22Rv1 (cell line): Measurements from ENCODE around the gene CDKN3.

ENCODE experiments used
- H3K27ac ChIP-seq: fragments of 450-650 bp; 2 replicates; pipeline ENCODE4 v1.5.1; 2017
- CTCF ChIP-seq: fragments of 450-650 bp; IDR thresholded peaks from 2 replicates; pipeline ENCODE4 v1.5.1; 2017; ENCODE audit warnings: mild to moderate bottlenecking
- ZFX ChIP-seq: fragments of 450-650 bp; IDR thresholded peaks from 2 replicates; pipeline ENCODE4 v1.6.1; 2017; ENCODE audit warnings: antibody characterized with exemption, borderline replicate concordance

Gene CDKN3

GRCh38 chr14:54353694-54354093 is 43.1 kb upstream of the CDKN3 start:
- no peak overlapping the region for H3K27ac ChIP-seq
- TF ChIP-seq CTCF, result no peak
- TF ChIP-seq ZFX, result no peak

GRCh38 chr14:54354096-54354495 is 42.7 kb upstream of the CDKN3 start:
- TF ChIP-seq CTCF, result no peak
- no peak for TF ChIP-seq ZFX
- no peak overlapping the region for H3K27ac ChIP-seq

GRCh38 chr14:54354968-54355641 is 41.7 kb upstream of the CDKN3 start:
- TF ChIP-seq CTCF (no peak), ZFX (no peak)
- H3K27ac ChIP-seq, result no peak overlapping the region

GRCh38 chr14:54355698-54356097 is 41.1 kb upstream of the CDKN3 start:
- TF ChIP-seq CTCF (no peak), ZFX (no peak)
- H3K27ac ChIP-seq, result no peak overlapping the region

- no peak overlapping the region for H3K27ac ChIP-seq
These were observed 40.6 kb upstream of the CDKN3 start for GRCh38 chr14:54356172-54356571.

GRCh38 chr14:54360667-54361066 is 36.1 kb upstream of the CDKN3 start:
- TF ChIP-seq ZFX (no peak), CTCF (no peak)
- H3K27ac ChIP-seq, result no peak overlapping the region

More at GRCh38 chr14:54356172-54356571, 40.6 kb upstream of the CDKN3 start:
- TF ChIP-seq CTCF (no peak), ZFX (no peak)

GRCh38 chr14:54362089-54362504 is 34.7 kb upstream of the CDKN3 start:
- TF ChIP-seq CTCF, result no peak
- no peak for TF ChIP-seq ZFX
- H3K27ac ChIP-seq, result no peak overlapping the region
